NB4 (cell line): ENCODE data around the gene CPEB3.

Experiments used
- CTCF ChIP-seq: IDR thresholded peaks from one replicate; pipeline ENCODE4 v1.5.1; 2012; ENCODE audit warnings: low read depth, low read length
- MYC ChIP-seq: IDR thresholded peaks from 2 replicates; pipeline ENCODE4 v1.6.1; 2011; ENCODE audit warnings: low read depth, low read length

- TF ChIP-seq CTCF: no peak
- TF ChIP-seq MYC: no peak
Observed at GRCh38 chr10:92130622-92131274, 160.1 kb downstream of the CPEB3 start.
